Activated CD4-positive, alpha-beta T cell treated with anti-CD3 and anti-CD28 coated beads for 1 hour (primary cell): ENCODE data around the gene NIPA2.

Source experiments
- DNase-seq: peaks from one replicate; pipeline ENCODE4 v3.0.0-alpha.2; 2020

Gene NIPA2

GRCh38 chr15:22880068-22880980 is 41.9 kb downstream of the NIPA2 start:
- no peak for DNase-seq

GRCh38 chr15:22880981-22881738 is 42.7 kb downstream of the NIPA2 start:
- no peak for DNase-seq

DNA sequence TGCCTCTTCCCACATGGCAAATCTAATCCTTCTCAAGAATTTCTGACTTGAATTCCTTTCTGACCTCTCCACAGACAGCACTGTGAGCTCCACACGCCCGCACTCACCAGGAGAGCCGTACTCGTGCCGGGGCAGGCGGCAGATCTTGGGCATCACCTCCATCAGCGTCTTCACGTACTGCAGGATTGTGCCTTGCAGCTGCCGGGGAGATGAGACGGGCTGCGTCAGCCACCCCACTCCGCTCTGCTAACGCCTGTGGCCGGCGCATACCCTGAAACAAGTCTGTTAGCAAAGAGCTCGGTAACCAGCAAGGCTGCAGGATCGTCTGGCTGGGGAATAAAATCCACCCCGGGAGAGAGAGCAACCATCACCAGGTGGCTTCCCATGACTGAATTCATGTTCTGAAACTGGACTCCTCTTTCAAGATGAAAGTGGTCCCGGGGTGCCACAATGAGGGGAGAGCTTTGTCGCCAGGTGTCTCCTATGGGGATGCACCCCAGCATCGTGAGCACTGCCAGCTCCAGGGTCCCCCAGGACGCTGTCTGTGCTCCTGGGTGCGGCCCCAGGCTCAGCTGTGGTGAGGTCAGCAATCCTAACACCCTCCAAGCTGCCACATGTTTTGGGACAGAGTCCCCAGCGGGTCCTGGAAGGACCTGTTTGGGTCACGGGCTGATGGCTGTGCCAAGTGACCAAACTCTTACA is 43.4 kb downstream of the NIPA2 start:
- DNase-seq, result no peak

GRCh38 chr15:22883196-22883595 is 44.7 kb downstream of the NIPA2 start:
- DNase-seq, result no peak

DNA sequence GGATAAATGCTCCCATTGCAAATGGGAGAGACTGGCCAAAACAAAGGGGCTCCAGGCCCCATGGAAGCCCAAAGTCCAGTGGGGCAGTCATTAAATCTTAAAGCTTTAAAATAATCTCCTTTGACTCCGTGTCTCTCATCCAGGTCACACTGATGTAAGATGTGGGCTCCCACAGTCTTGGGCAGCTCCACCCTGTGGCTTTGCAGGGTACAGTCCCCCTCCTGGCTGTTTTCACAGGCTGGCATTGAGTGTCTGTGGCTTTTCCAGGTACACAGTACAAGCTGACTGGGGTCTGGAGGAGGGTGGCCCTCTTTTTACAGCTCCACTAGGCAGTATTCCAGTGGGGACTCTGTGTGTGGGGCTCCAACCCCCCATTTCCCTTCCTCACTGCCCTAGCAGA is 45.9 kb downstream of the NIPA2 start:
- no peak for DNase-seq

- no peak for DNase-seq
These were observed 46.7 kb downstream of the NIPA2 start for GRCh38 chr15:22885120-22885519.

DNA sequence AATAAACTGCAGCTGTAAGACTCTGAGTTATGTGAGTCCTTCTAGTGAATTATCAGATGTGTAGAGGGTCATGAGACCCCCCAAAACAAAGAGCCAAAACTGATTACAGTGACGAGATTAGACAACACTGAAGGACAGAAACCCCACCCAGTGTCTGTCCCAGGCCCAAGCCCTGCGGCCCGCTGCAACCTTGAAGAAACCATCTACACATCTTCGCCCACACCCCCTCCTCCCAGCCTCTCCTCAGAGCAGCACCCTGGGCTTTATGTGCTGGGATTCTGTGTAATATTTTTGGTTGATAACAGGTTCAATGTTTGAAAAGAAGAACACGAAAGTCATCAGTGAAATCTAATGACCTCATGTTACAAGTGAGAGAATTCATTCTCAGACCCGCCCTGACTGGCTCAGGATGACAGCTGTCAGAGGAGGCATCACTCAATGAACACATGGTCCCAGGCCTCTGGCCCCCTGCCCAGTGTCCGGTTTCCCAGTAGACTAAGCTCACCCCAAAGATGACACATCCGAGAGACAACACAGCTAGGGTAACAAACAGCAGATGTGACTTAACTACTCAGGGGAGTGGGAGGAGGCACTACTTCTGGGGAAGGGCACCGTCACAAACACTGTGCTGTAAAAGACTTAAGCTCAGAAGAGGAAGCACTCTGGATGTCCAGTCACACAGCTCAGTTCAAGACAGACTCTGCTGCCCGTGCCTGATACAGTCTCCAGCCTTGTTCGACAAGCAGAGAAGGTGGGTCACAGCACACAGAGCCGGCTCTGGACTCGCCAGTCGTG is 48.9 kb downstream of the NIPA2 start:
- no peak for DNase-seq

GRCh38 chr15:22888120-22888859 is 49.8 kb downstream of the NIPA2 start:
- no peak for DNase-seq

GRCh38 chr15:22889146-22889818 is 50.8 kb downstream of the NIPA2 start:
- no peak for DNase-seq

DNA sequence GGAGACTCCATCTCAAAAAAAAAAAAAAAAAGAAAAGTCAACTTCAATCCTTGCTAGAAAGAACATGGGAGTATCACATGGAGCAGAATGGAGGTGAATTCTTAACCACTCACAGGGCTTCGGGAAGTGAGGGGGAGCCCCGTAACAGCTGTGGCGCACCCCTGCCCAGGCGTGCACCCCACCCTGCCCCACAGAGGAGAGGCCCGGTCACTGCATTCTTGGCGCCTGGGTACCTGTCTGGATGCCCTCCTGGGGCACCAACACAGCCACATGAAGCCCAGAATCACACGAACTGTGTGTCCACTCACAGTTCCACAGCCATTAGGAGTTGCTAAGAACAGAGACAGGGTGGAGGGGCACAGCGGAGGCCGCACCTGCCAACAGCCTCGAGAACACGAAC is 51.8 kb downstream of the NIPA2 start:
- DNase-seq, result no peak

GRCh38 chr15:22891426-22892210 is 53.2 kb downstream of the NIPA2 start:
- DNase-seq, result no peak

DNA sequence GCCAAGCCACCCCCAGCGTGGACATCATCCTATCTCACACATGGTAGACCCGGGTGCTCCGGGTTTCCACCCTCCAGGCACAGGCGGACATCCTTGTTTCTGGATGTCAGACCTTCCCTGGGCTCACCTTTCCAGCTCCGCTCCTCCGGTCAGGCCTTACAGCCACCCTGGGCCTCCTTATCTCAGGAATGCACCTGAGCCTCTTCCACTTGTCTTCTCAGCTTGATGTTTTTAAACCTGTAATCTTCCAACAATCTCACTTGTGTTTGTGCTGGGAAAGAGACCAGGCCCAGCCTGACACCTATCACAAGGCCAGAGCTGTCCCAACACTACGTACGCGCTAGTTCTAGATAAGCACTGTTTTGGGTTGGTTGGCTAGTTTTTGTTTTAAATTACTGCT is 53.9 kb downstream of the NIPA2 start:
- DNase-seq, result no peak

- no peak for DNase-seq
These were observed 54.6 kb downstream of the NIPA2 start for GRCh38 chr15:22893081-22893480.

GRCh38 chr15:22893881-22894280 is 55.4 kb downstream of the NIPA2 start:
- no peak for DNase-seq

GRCh38 chr15:22895465-22896190 is 57.2 kb downstream of the NIPA2 start:
- DNase-seq, result no peak

DNA sequence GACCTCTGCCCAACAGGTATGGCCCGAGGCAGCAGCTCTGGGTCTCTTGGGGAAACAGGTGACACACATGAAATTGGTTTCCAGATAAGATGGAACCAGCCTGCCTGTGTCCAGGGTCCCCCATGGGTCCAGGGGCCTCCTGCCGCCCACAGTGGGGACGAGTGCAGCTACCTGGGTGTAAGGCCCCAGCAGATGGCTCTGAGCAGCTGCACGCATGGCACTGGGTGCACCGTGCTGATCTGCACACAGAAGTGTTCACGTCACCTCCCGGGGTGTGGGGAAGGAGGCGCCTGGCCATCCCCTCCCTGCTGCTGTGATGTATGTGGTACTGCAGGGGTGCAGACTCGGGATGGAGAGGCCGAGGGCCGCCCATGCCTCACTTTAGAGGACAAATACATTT is 63.6 kb downstream of the NIPA2 start:
- no peak for DNase-seq

GRCh38 chr15:22902578-22902977 is 64.1 kb downstream of the NIPA2 start:
- DNase-seq, result no peak

DNA sequence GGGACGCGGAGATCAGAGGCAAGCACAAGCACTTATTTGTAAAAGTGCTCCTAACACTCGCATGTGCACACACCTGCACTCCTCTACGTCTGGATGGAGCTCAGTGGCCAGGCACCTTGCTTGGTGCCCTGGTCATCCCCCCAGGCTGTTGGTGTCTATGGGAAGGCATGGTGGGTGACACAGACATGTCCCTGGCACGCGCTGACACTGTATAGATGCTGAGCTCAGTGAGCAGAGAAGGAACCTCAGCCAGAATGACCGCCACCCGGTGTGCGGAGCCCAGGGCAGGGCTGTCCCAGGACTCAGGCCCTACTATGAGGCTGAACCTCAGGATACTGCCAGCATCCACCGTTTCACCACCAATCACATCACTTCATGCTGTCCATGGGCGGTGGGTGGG is 64.5 kb downstream of the NIPA2 start:
- no peak for DNase-seq

DNA sequence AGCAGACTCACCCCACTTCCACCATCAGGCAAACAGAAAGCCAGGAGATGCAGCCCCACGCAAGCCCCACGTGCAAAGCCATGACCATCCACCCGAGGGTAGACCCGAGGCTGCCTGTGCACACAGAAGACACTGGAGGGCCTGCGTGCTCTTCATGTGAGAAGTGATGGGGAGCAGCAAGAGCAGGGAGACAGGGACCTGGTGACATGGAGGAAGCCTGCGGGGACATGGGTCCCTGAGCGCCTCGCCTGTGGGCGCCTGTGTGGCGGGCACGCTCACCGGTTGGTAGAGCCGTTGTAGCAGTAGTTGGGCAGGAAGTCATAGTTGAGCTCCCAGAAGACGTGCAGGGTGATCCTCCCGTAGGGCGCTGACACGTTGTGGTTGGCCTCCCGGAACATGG is 65.0 kb downstream of the NIPA2 start:
- DNase-seq, result no peak
